Measurements from ENCODE around the gene AQP1. TPM values are rescaled to one million over a fixed set of nuclear protein-coding genes. Genes with fewer than 3 reads are reported as not detected.

The AQP1 gene
- total RNA-seq, 4 donors from 2014 or later, result 291 to 685 (median 428) TPM

DNA sequence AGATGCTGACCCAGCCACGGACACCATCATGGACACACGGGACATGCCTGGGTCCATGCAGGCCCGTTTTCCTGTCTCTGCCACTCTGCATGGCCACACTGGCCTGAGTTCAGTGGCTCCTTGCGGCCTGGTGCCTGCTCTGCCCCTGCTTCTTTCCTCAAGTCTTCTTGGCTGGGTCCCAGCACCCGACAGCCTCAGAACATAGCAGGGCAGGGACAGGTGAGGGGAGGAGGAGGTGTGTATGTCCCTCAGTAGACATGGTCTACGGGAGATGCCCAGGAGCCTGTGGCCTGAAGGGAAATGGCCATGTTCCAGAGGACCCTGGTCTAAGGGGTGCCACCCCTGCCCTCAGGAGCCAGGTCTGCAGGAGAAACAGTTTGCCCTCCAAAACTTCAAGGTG, 2.2 kb upstream of the AQP1 start:
- DNase-seq (ENCODE audit: low spot score) (no peak), ATAC-seq (ENCODE audit: low FRiP score) (no peak)
- TF ChIP-seq, protein P1, sequence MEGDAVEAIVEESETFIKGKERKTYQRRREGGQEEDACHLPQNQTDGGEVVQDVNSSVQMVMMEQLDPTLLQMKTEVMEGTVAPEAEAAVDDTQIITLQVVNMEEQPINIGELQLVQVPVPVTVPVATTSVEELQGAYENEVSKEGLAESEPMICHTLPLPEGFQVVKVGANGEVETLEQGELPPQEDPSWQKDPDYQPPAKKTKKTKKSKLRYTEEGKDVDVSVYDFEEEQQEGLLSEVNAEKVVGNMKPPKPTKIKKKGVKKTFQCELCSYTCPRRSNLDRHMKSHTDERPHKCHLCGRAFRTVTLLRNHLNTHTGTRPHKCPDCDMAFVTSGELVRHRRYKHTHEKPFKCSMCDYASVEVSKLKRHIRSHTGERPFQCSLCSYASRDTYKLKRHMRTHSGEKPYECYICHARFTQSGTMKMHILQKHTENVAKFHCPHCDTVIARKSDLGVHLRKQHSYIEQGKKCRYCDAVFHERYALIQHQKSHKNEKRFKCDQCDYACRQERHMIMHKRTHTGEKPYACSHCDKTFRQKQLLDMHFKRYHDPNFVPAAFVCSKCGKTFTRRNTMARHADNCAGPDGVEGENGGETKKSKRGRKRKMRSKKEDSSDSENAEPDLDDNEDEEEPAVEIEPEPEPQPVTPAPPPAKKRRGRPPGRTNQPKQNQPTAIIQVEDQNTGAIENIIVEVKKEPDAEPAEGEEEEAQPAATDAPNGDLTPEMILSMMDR (IDR thresholded peaks at IDR 0.05), result no peak

DNA sequence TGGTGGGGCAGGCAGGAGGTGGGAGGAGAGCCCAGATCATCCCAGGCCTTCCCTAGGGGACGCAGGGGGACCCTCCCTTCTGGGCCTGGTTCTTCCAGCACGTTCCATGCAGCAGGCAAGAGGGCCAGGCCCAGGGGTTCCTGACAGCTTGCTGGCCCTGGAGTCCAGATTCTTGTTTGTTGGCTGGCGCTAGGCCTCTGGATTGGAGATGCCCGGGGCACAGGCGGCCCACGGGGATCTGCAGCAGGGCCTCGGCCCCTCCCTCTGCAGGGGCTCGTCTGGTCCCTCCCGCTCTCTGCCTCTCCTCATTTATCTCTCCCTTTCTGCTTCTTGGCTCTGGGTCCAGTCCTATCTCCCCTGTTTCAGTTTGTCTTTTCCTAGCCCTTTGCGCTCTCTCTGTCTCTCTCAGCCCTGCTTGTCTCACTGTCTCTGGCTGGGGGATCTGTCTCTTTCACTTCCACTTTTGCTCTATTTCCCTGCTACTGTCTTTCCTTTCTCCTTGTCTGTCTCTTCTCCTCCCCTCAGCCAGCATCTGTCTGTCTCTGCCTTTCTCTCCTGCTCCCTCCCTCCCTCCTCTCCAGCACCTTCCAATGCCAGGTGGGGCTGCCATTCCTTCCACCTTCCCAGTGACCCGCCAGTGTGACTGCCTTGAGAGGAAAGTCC, 1.1 kb upstream of the AQP1 start:
- no peak for ATAC-seq (ENCODE audit: low FRiP score)
- no peak for DNase-seq (ENCODE audit: low spot score)
- TF ChIP-seq, protein P1 (IDR thresholded peaks at IDR 0.05), result no peak

DNA sequence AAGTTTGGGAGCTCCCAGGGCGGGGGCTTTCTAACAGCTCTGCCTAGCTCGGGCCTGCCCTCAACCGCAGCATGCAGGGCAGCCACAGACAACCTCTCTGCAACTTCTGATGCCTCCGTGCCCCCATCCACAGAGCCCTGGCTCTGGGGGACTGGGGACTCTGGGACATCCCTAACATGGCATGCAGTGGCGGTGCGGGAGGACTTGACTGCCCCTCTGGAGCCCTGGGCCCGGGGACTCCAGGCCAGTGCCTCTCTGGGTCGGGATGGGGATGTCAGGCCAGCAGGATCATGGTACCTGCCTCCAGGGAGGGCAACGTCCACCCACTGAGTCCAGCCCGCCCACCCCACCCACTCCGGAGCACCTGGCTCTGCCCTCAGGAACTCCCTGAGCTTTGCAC, 520 bp upstream of the AQP1 start:
- no peak for DNase-seq (ENCODE audit: low spot score)
- TF ChIP-seq, protein P1 (IDR thresholded peaks at IDR 0.05), result no peak

GRCh38 chr7:30912021-30912730, 523 bp downstream of the AQP1 start:
- DNase-seq (ENCODE audit: low spot score), result no peak
- ATAC-seq (ENCODE audit: low FRiP score), result no peak
- TF ChIP-seq, protein P1 (IDR thresholded peaks at IDR 0.05), result no peak

More for the DNA sequence above, 520 bp upstream of the AQP1 start:
- ATAC-seq (ENCODE audit: low FRiP score), result no peak

DNA sequence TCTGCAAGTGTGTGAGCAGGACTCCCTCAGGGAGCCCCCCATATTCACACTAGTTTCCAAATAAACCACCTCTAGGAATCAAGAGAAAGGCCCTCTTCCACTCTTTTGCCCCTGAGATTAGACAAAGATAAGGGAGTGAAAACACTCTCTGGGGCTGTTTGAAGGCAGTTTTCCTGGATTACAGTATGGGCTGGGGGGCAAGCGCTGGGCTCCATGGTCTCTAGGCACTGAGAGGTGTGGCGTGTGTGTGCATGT, 1.0 kb downstream of the AQP1 start:
- TF ChIP-seq, protein P1 (IDR thresholded peaks at IDR 0.05), result no peak
- no peak for DNase-seq (ENCODE audit: low spot score)
- no peak for ATAC-seq (ENCODE audit: low FRiP score)

GRCh38 chr7:30912986-30913811, 1.5 kb downstream of the AQP1 start:
- DNase-seq (ENCODE audit: low spot score) (no peak), ATAC-seq (ENCODE audit: low FRiP score) (no peak)
- TF ChIP-seq, protein P1 (IDR thresholded peaks at IDR 0.05), result no peak

Measured in omental fat pad (tissue), 4 donors.